Dermis microvascular lymphatic vessel endothelial cell (primary cell): ENCODE results near the gene PARVB. TPM values are rescaled to one million over a fixed set of nuclear protein-coding genes. Genes with fewer than 3 reads are reported as not detected.

Source experiments
- DNase-seq, 2 donors: peaks; one replicate each; pipeline versions ENCODE4 v3.0.0 to v3.0.0-alpha.2; 2010; ENCODE audit warnings: low read depth in 2 of 2
- total RNA-seq: library from RNA; depleted of rRNA; stranded (reverse); fragments of >200 nt; gene quantifications from 2 replicates; pipeline ENCODE4 v1.2.1, GENCODE V29; 2014

PARVB gene, protein sequence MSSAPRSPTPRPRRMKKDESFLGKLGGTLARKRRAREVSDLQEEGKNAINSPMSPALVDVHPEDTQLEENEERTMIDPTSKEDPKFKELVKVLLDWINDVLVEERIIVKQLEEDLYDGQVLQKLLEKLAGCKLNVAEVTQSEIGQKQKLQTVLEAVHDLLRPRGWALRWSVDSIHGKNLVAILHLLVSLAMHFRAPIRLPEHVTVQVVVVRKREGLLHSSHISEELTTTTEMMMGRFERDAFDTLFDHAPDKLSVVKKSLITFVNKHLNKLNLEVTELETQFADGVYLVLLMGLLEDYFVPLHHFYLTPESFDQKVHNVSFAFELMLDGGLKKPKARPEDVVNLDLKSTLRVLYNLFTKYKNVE
- 39.2 and 77.8 TPM in 2 replicates for total RNA-seq

- peak in 1 of 2 donors; percentile 50 for DNase-seq
These were observed at the start of gene PARVB for GRCh38 chr22:44024288-44024921. Gene PARVB, plus strand, starts transcription at chr22:44024302. Its CDS starts 38 bp downstream, at chr22:44024340.

- no peak for DNase-seq
These were observed 49.1 kb upstream of the PARVB start for GRCh38 chr22:43975041-43975440.

- DNase-seq: no peak
These were observed 47.0 kb upstream of the PARVB start for GRCh38 chr22:43976861-43977795.

GRCh38 chr22:43978558-43978957 lies 45.5 kb upstream of the PARVB start:
- DNase-seq: no peak

- DNase-seq: no peak
These were observed 43.5 kb upstream of the PARVB start for GRCh38 chr22:43980579-43980978.

DNA sequence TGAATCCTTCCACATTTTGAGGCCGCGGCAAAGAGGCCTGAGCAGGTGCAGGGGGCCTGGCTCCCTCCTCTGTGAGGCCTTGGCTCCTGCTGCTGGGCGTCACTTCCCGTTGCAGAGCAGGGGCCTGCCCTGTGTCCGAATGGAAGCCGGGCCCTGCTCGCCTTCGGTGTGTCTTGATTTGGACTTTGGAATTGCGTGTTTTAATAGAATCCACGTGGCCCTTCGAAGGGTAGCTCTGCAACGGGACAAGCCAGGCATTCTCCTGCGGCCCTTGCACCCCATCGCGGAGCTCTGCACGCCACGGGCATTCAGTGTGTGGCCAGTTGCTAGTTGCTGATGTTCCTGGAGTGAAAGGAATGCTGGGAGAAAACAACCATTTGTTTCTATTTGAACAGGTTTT lies 43.1 kb upstream of the PARVB start:
- no peak for DNase-seq

GRCh38 chr22:43983808-43984207 lies 40.3 kb upstream of the PARVB start:
- no peak for DNase-seq

- DNase-seq: no peak
These were observed 38.6 kb upstream of the PARVB start for GRCh38 chr22:43985532-43985931.

GRCh38 chr22:43988116-43988820 lies 35.8 kb upstream of the PARVB start:
- no peak for DNase-seq

DNA sequence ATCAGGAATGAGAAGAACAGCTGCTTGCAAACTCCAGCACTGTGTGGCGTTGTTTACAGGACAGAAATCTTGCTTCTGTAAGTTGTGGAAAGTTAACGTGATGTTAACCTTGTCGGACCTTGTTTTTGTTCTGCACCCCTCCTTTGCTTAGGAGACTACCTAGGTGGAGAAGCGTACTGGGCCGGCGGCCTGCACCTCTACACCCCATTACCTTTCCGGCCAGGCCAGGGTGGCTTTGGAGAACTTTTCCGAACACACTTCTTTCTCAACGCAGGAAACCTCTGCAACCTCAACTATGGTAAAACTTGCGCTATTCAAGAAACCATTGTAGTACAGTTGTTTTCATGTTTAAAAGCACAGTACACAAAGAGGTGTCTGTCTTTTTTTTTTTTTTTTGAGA lies 35.1 kb upstream of the PARVB start:
- no peak for DNase-seq

- DNase-seq: no peak
These were observed 34.1 kb upstream of the PARVB start for GRCh38 chr22:43990044-43990443.

GRCh38 chr22:43991316-43992020 lies 32.6 kb upstream of the PARVB start:
- DNase-seq: no peak

DNA sequence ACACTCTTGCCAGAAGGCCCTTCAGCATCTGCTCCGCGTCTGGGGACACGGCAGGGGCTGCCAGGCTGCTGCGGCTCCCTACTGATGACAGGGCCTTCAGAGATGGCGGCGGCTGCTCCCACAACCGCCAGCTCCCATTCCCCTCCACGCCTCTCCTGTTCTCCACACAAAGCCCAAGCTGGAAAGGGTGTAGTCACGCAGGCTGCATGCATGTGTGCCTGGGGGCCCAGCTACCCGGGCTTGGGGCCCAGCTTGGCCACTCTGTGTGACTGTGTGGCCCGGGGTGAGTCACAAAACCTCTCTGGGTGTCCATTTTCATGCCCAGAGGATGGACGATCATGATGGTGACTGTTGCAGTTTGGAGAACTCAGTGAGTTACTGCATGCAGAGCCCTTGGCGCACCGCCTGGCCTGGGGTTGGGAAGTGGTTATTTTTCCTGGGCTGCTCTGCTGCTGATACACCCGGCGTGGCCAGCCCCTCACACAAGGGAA lies 31.7 kb upstream of the PARVB start:
- no peak for DNase-seq

- peak; percentile 43 to 68 for DNase-seq
These were observed 30.9 kb upstream of the PARVB start for GRCh38 chr22:43993072-43993760.

DNA sequence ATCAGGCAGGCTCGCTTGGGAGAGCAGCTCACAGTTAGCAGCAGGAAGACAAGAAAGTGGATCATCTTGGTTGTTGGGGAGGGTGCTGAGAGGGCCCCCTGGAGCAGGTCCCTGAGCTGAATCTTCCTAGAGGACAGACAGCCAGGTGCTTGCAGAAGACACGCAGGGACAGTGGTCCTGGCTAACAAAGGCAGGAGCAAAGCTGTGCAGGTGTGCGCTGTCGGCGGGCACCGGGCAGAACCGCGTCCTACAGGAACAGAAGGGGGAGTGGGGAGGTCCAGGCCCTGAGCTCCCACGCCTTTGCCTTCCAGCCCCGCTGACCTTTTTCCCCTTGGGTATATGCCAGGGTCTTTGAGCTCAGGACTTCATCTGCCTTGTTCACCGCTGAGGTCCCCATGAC lies 30.1 kb upstream of the PARVB start:
- no peak for DNase-seq

DNA sequence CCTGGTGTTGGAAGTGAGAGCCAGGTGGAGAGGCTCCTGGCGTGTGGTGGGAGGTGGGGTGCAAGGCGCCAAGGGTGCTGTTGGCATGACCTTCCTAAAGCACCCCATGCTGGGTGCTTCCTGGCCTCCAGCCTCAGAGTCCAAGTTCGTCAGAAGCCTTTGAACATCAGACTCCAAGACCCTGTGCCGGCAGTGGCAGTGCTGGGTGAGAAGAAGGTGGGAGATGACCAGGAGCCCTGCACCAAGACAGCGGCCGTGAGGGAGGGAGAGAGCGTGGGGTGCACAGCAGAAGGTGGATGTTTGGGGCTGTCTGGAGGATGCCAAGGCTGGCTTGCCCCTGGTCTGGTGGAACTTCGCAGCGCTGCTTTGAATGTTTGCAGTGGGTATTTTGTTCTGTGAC lies 29.7 kb upstream of the PARVB start:
- no peak for DNase-seq

DNA sequence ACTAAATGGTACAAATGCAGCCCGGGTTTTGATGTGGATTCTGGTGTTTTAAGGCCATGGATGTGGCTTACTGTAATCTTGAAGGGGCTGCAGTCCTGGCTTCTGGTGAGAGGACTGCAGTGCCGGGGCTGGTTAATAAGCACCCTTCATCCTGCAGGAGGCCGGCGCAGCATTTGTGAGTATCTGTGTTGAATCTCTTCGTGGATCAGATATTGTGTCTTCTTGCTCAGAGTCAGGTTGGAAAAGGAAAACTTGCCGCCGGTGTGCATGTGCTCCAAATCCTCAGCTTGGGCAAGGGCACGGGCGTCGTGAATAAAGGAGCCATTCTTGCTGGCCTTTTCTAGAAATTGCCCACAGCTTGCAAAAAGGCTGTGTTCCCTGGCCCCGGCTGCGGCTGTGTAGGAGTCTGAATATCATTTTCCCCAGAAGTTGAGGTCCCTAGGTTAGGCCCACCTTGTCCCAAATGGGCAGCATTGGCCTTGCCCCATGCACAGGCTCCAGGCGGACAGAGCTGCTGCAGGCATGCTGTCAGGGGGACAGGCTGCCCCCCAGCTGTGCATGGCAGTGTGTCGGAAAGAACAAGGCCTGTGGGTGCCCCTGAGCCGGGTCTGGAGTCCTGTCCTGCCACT lies 28.9 kb upstream of the PARVB start:
- DNase-seq: no peak

DNA sequence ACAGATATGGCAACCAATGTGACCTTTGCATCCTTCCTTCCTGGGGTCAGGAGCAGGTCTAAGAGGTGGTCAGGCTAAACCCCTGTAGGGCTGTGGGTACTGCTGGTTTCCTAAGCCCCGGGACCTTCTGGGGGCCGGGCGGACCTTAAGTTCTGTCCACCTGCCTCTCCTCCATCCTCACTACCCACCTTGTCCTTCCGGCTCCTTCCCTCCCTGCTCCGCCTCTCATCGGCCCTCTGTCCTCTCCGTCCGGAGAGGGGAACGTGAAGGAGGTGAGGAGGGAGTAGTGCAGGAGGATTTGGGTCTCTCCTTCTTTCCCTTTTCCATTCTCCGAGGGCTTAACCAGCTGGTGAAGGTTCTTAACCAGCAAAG lies 28.3 kb upstream of the PARVB start:
- no peak for DNase-seq

DNA sequence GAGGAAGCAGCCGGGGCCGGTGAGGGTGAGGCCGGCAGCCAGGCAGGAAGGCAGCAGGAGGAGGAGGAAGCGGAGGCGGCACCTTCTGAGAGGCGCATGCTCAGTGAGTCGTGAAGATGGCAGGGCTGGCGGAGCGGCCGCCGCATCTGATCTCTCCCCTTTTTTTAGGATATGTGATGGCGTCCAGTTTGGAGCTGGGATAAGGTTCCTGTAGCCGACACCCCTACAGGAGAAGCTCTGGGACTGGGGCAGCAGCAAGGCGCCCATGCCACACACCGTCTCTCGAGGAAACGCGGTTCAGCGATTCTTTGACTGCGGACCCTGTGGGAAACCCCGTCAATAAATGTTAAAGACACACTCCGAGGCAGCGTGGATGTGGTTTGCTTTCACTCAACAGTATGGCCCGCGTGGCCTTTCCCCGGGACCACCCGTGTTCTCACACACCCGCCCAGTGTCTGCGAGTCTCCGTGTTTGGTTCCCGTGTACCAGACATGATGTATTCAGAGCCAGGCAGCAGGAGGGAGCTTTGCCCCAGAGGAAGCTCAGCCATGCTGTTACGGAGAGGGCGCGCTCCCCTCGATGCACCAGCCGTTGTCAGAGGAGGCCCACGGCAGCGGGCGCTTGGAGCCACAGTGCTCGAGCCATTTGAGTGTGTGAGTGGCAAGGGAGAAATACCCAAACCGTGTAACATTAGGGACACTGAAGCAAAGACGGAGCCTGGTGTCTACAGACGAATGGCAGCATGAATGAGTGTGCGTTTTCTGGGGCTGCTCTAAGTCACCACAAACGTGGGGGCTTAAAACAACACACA lies 27.7 kb upstream of the PARVB start:
- DNase-seq: peak in 1 of 2 donors; percentile 50
